GM12878 (cell line): ENCODE measurements around the gene FSD1L. TPM values are rescaled to one million over a fixed set of nuclear protein-coding genes. Genes with fewer than 3 reads are reported as not detected.

Source experiments
- ATAC-seq: fragments of 200-7000 bp; cut with Tn5 transposase; 3 replicates; pipeline ENCODE4 v1.9.1; 2020; ENCODE audit warnings: mild to moderate bottlenecking, moderate library complexity
- BruUV-seq: library from RNA; stranded (reverse); fragments of 400-500 nt; replicated peaks from 2 replicates; lab custom pipeline; 2021; lab: Mats Ljungman, UMichigan
- CTCF ChIA-PET: fragments of 300-600 bp; sonication (Branson Sonifier 250); formaldehyde crosslinking; extraction: SDS; loops from one replicate; lab custom pipeline; 2021; ENCODE audit warnings: inconsistent platforms; lab: Yijun Ruan, JAX
- POLR2A ChIA-PET: fragments of 350-600 bp; formaldehyde crosslinking; extraction: SDS; loops from one replicate; lab custom pipeline; 2021; ENCODE audit warnings: inconsistent platforms; lab: Charles Lee
- RAD21 ChIA-PET: fragments of 300-600 bp; sonication (Branson Sonifier 250); formaldehyde crosslinking; loops from one replicate; lab custom pipeline; 2023; ENCODE audit warnings: antibody characterized with exemption; ENCODE audit not compliant: unreplicated experiment; lab: Charles Lee
- SMC1A ChIA-PET: fragments of 300-600 bp; sonication (Branson Sonifier 250); formaldehyde crosslinking; loops from one replicate; lab custom pipeline; 2023; ENCODE audit not compliant: unreplicated experiment, uncharacterized antibody; lab: Charles Lee
- DNase-seq: peaks from one replicate; pipeline ENCODE4 v3.0.0-alpha.2; 2011; ENCODE audit warnings: low read depth, low spot score
- FAIRE-seq: peaks from 3 replicates; lab custom pipeline; 2011; peaks lifted over from hg19 to GRCh38; lab: Jason Lieb, UNC
- H2AFZ ChIP-seq: 2 replicates; pipeline ENCODE4 v1.6.0; 2011; ENCODE audit warnings: low read depth, low read length, control low read depth; ENCODE audit not compliant: control insufficient read depth
- H3K27ac ChIP-seq: 2 replicates; pipeline ENCODE4 v1.5.1; 2011; ENCODE audit warnings: control low read depth; ENCODE audit not compliant: control insufficient read depth, insufficient read depth
- H3K27me3 ChIP-seq, 2 experiments: replicated peaks in 1 of 2; 2 replicates each; pipeline versions ENCODE4 v1.6.0 to v1.6.1; 2011; ENCODE audit warnings: low read length in 1 of 2; ENCODE audit not compliant: control insufficient read depth in 2 of 2, insufficient read depth in 2 of 2
- H3K36me3 ChIP-seq, 2 experiments: 2 replicates each; pipeline ENCODE4 v1.5.1; 2011; ENCODE audit warnings: low read length in 1 of 2; ENCODE audit not compliant: control insufficient read depth in 2 of 2, insufficient read depth in 2 of 2
- H3K4me1 ChIP-seq: 2 replicates; pipeline ENCODE4 v1.6.1; 2011; ENCODE audit warnings: mild to moderate bottlenecking, low read length, moderate library complexity, mixed read lengths; ENCODE audit not compliant: control insufficient read depth, insufficient read depth
- H3K4me2 ChIP-seq: 2 replicates; pipeline ENCODE4 v1.6.0; 2011; ENCODE audit warnings: control low read depth; ENCODE audit not compliant: control insufficient read depth, insufficient read depth
- H3K4me3 ChIP-seq: fragments of 200-600 bp; sonication (generic); 2 replicates; pipeline ENCODE4 v1.5.1; 2016
- H3K79me2 ChIP-seq: 2 replicates; pipeline ENCODE4 v1.6.0; 2011; ENCODE audit warnings: low read length; ENCODE audit not compliant: control insufficient read depth, insufficient read depth
- H3K9ac ChIP-seq: 2 replicates; pipeline ENCODE4 v1.8.0; 2011; ENCODE audit warnings: low read length, control low read depth, mixed read lengths; ENCODE audit not compliant: control insufficient read depth, insufficient read depth
- H3K9me3 ChIP-seq: replicated peaks from 3 replicates; pipeline ENCODE4 v1.5.1; 2011; ENCODE audit warnings: mild to moderate bottlenecking, low read length; ENCODE audit not compliant: control insufficient read depth, insufficient read depth
- H4K20me1 ChIP-seq: 2 replicates; pipeline ENCODE4 v1.6.0; 2011; ENCODE audit not compliant: control insufficient read depth, insufficient read depth
- IRF4 ChIP-seq: IDR thresholded peaks from 2 replicates; pipeline ENCODE4 v1.6.1; 2011; ENCODE audit warnings: low read depth, low read length
- NR2C2 ChIP-seq: IDR thresholded peaks from 2 replicates; pipeline ENCODE4 v1.6.1; 2011; ENCODE audit warnings: borderline replicate concordance, low read depth; ENCODE audit not compliant: control insufficient read depth, insufficient read length
- PAX5 ChIP-seq: IDR thresholded peaks from 2 replicates; pipeline ENCODE4 v1.6.1; 2011; ENCODE audit warnings: low read depth, low read length, borderline replicate concordance
- STAT3 ChIP-seq: IDR thresholded peaks from 2 replicates; pipeline ENCODE4 v1.6.1; 2011; ENCODE audit warnings: low read depth, low read length, improper control_type of control experiment
- WGBS: methylation state at CpG from one replicate; pipeline ENCODE4 v1.1.6; 2016; ENCODE audit warnings: low lambda C conversion rate; ENCODE audit not compliant: insufficient replicate concordance, insufficient coverage; ENCODE audit errors: missing lambda C conversion rate; 5-methylcytosine and 5-hydroxymethylcytosine counted together
- in situ Hi-C: fragments of 300-500 bp; cut with MboI; formaldehyde crosslinking; loops from 9 replicates; pipeline ENCODE4 v1.14.3; 2018; ENCODE audit warnings: mixed read lengths
- intact Hi-C: fragments of 100-400 bp; cut with micrococcal nuclease; formaldehyde crosslinking; loops from one replicate; pipeline ENCODE4 v1.14.2; 2022; ENCODE audit not compliant: unreplicated experiment
- polyA plus RNA-seq, 11 experiments: library from polyadenylated mRNA; depleted of rRNA in 4 of 11; unstranded in 6 of 11; stranded (reverse) in 5 of 11; fragments of >200 nt; fragmentation: Nextera tagmentation in 4 of 11; fragmentation: Illumina TruSeq in 1 of 11; extraction: Ambion mirVana in 4 of 11; extraction: Trizol in 1 of 11; gene quantifications; 1 replicate in 1 of 11; 2 replicates in 10 of 11; pipeline versions ENCODE4 v1.2.1 to v1.2.3, GENCODE V29; 2011 to 2016; ENCODE audit warnings: inconsistent platforms in 2 of 11, missing spikeins in 2 of 11, low read depth in 1 of 11
- total RNA-seq, 4 experiments: library from RNA; depleted of rRNA in 3 of 4; stranded (reverse); fragments of >200 nt in 3 of 4; fragmentation: Illumina TruSeq in 1 of 4; extraction: Trizol in 1 of 4; gene quantifications; 2 replicates each; pipeline versions ENCODE4 v1.2.1 to v1.2.3, GENCODE V29; 2013 to 2021

The FSD1L gene
- total and polyA plus RNA-seq, 10 of the 15 experiments (the other 5 are each of a cell fraction or from before 2014, with no cell fraction given), result 11.9 to 52.4 (median 17.0) TPM

DNA sequence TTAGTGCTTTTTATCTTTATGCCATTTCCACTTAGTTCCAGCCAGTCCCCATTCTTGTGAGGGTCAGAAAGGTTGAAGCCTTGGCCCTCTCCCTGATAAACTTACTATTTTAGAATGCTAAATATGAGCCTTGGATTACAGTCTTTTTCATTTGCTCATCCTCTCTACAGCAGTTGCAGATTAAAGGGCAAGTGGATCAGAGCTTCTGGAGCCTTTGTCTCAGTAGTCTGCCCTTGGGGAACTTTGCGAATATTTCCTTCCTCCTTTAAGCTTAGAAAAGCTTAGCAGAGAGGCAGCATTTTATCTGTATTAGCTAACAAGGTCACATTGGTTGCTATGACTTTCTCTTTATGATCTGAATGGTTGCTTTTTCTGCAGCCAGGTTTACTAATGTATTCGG lies 11.5 kb downstream of the FSD1L start:
- ChIA-PET POLR2A (no interaction called here), CTCF (interaction anchor here (1.4 to 1.5 kb wide), 2 partner anchors 10 to 14 kb away, joined by 3 to 6 read pairs; no protein-coding TSS in a partner anchor), SMC1A (interaction anchor here (1.0 to 2.1 kb wide), 2 partner anchors 10 to 23 kb away, joined by 4 to 13 read pairs; no protein-coding TSS in a partner anchor), RAD21 (no interaction called here)
- H2AFZ ChIP-seq, result no peak overlapping the region
- H3K9me3 ChIP-seq, result peaks cover 12% of the 10 kb centered on the region
- in situ Hi-C loops (no loop called here), intact Hi-C loops (no loop called here)
- H3K27me3 ChIP-seq, result no peaks in the 10 kb centered on the region
- H3K4me3 ChIP-seq, result no peak overlapping the region
- no peak overlapping the region for H3K27ac ChIP-seq
- no peak for ATAC-seq
- TF ChIP-seq IRF4 (no peak), STAT3 (no peak), PAX5 (no peak)
- WGBS, result 57% methylated on average over 2 of the region's 2 CpGs
- no peak overlapping the region for H3K9ac ChIP-seq
- peaks cover 20% of the 10 kb centered on the region for H3K79me2 ChIP-seq
- no peaks in the 10 kb centered on the region for H4K20me1 ChIP-seq
- no TSS peak for BruUV-seq
- no peak for DNase-seq
- H3K36me3 ChIP-seq, result peaks cover 0 to 3% of the 10 kb centered on the region in 2 experiments; a peak in 3 of 4 replicates
- H3K4me1 ChIP-seq, result no peaks in the 10 kb centered on the region
- H3K4me2 ChIP-seq, result no peak overlapping the region
- FAIRE-seq, result no peak

DNA sequence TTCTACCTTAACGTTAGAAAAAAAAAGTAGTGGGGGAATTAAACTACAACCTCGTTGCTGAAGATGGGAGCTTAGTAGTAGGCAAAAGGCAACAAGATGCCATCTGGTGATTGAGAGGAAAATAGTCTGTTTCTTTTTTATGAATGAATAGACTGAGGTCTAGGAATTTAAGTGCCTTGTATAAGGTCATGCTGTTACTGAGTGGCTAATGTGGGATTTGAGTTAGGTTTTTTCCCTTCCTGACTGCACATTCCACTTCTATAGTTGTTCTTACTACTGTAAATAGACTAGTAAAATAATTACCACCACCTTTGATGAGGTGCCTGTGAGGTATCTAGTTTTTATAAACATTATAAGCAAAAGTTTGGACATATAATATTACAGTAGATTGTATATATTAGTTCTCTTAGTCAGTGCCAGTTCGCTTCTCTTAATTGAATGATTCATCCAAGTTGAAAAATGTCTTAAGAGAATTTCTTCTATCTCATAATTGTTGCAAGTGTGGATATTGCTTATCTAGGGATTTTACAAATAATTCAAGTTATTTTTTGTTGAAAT lies 19.1 kb downstream of the FSD1L start:
- in situ Hi-C loops (no loop called here), intact Hi-C loops (no loop called here)
- POLR2A ChIA-PET, result interaction anchor here (0.7 kb wide), 1 partner anchor 1710 kb away, joined by 3 read pairs; no protein-coding TSS in a partner anchor
- RAD21 ChIA-PET, result interaction anchor here (1.0 kb wide), 1 partner anchor 23 kb away, joined by 3 read pairs; no protein-coding TSS in a partner anchor
- Histone ChIP-seq H3K79me2 (no peaks in the 10 kb centered on the region), H3K9ac (no peak overlapping the region), H3K4me2 (no peak overlapping the region), H3K36me3 (peaks cover 0 to 7% of the 10 kb centered on the region in 2 experiments; a peak in 3 of 4 replicates), H3K4me1 (no peaks in the 10 kb centered on the region), H3K9me3 (no peaks in the 10 kb centered on the region), H3K27me3 (no peaks in the 10 kb centered on the region), H4K20me1 (no peaks in the 10 kb centered on the region), H3K4me3 (no peak overlapping the region), H2AFZ (no peak overlapping the region), H3K27ac (no peak overlapping the region)
- WGBS, result 83% methylated on average over 3 of the region's 3 CpGs
- SMC1A ChIA-PET, result interaction anchor here (0.7 to 1.6 kb wide), 3 partner anchors 14 to 33 kb away, joined by 3 to 4 read pairs (median 3); no protein-coding TSS in a partner anchor
- TF ChIP-seq NR2C2, result no peak
- no peak for FAIRE-seq
- no peak for ATAC-seq
- DNase-seq, result no peak
- CTCF ChIA-PET, result interaction anchor here (0.6 to 1.0 kb wide), 3 partner anchors 8 to 197 kb away, joined by 3 to 4 read pairs (median 3); no protein-coding TSS in a partner anchor
- BruUV-seq, result no TSS peak
